Prostate gland (tissue), 2 donors: ENCODE measurements around the gene TTC27. TPM values are rescaled to one million over a fixed set of nuclear protein-coding genes. Genes with fewer than 3 reads are reported as not detected.

Source experiments
- DNase-seq: peaks from one replicate; pipeline ENCODE4 v3.0.0-alpha.2; 2019; ENCODE audit warnings: low spot score
- H3K27ac ChIP-seq, 2 donors: fragments of 200-600 bp; sonication (generic); 2 replicates each; pipeline ENCODE4 v1.5.1; 2017 to 2019
- H3K27me3 ChIP-seq: fragments of 200-600 bp; sonication (generic); replicated peaks from 2 replicates; pipeline ENCODE4 v1.5.1; 2019; ENCODE audit not compliant: insufficient read depth
- H3K36me3 ChIP-seq, 2 donors: fragments of 200-600 bp; sonication (generic); 1 replicate in 1 of 2; 2 replicates in 1 of 2; pipeline versions ENCODE4 v1.5.1 to v1.8.1; 2017 to 2019
- H3K4me1 ChIP-seq: fragments of 200-600 bp; sonication (generic); replicated peaks from 2 replicates; pipeline ENCODE4 v1.5.1; 2019
- H3K4me3 ChIP-seq, 2 donors: fragments of 200-600 bp; sonication (generic); 2 replicates each; pipeline ENCODE4 v1.5.1; 2017 to 2019
- H3K9me3 ChIP-seq: fragments of 200-600 bp; sonication (generic); 2 replicates; pipeline ENCODE4 v1.5.1; 2017
- CTCF ChIP-seq, 4 experiments: fragments of 200-600 bp in 2 of 4; fragments of 450-650 bp in 2 of 4; sonication (generic) in 2 of 4; IDR thresholded peaks; 1 replicate in 3 of 4; 2 replicates in 1 of 4; pipeline ENCODE4 v1.5.1; 2016 to 2019; ENCODE audit warnings: antibody characterized with exemption in 4 of 4, mild to moderate bottlenecking in 2 of 4, moderate library complexity in 2 of 4
- POLR2A ChIP-seq: fragments of 450-650 bp; IDR thresholded peaks from one replicate; pipeline ENCODE4 v1.6.1; 2016; ENCODE audit warnings: antibody characterized with exemption, mild to moderate bottlenecking
- POLR2AphosphoS5 ChIP-seq: sonication (generic); formaldehyde crosslinking; IDR thresholded peaks from one replicate; pipeline ENCODE4 v1.6.1; 2017; ENCODE audit warnings: antibody characterized with exemption
- whole genome bisulfite sequencing: methylation state at CpG from one replicate; pipeline ENCODE4 v1.1.5; 2018; 5-methylcytosine and 5-hydroxymethylcytosine counted together
- intact Hi-C: fragments of 100-400 bp; cut with DNase I; formaldehyde crosslinking; loops from one replicate; pipeline ENCODE4 v1.14.2; 2022
- total RNA-seq, 2 donors: library from RNA; depleted of rRNA; stranded (reverse); fragments of >200 nt; gene quantifications; one replicate each; pipeline ENCODE4 v1.1.0, GENCODE V29; 2016

The TTC27 gene
- total RNA-seq, 2 donors from 2014 or later, result 13.0 to 15.6 TPM

- H3K4me3 ChIP-seq, result no peak overlapping the region
- H3K27ac ChIP-seq, result no peak overlapping the region
- WGBS, result 92% methylated on average over 8 of the region's 8 CpGs
- H3K36me3 ChIP-seq, result no peaks in the 10 kb centered on the region
- DNase-seq, result no peak
- intact Hi-C loops, result no loop called here
- no peaks in the 10 kb centered on the region for H3K27me3 ChIP-seq
- no peak for TF ChIP-seq CTCF (IDR thresholded peaks at IDR 0.05)
- no peak for TF ChIP-seq POLR2AphosphoS5
- H3K9me3 ChIP-seq, result no peaks in the 10 kb centered on the region
- no peaks in the 10 kb centered on the region for H3K4me1 ChIP-seq
These were observed 36.0 kb downstream of the TTC27 start for GRCh38 chr2:32663864-32664263.

- no peaks in the 10 kb centered on the region for H3K36me3 ChIP-seq
- 95% methylated on average over 1 of the region's 1 CpG for WGBS
- intact Hi-C loops, result no loop called here
These were observed 38.9 kb downstream of the TTC27 start for GRCh38 chr2:32666704-32667103.

GRCh38 chr2:32668254-32668653 is 40.4 kb downstream of the TTC27 start:
- H3K27ac ChIP-seq, result no peak overlapping the region
- H3K4me1 ChIP-seq, result no peaks in the 10 kb centered on the region
- intact Hi-C loops, result no loop called here
- no peaks in the 10 kb centered on the region for H3K9me3 ChIP-seq
- TF ChIP-seq CTCF (IDR thresholded peaks at IDR 0.05), result no peak
- no peak for TF ChIP-seq POLR2A
- no peak for TF ChIP-seq POLR2AphosphoS5
- 90% methylated on average over 1 of the region's 1 CpG for WGBS
- no peaks in the 10 kb centered on the region for H3K27me3 ChIP-seq
- no peaks in the 10 kb centered on the region for H3K36me3 ChIP-seq
- DNase-seq, result no peak
- H3K4me3 ChIP-seq, result no peak overlapping the region

More at GRCh38 chr2:32666704-32667103, 38.9 kb downstream of the TTC27 start:
- no peak for DNase-seq
- Histone ChIP-seq H3K4me3 (no peak overlapping the region), H3K27me3 (no peaks in the 10 kb centered on the region), H3K9me3 (no peaks in the 10 kb centered on the region), H3K27ac (no peak overlapping the region), H3K4me1 (no peaks in the 10 kb centered on the region)
- TF ChIP-seq POLR2A (no peak), CTCF (IDR thresholded peaks at IDR 0.05) (no peak), POLR2AphosphoS5 (no peak)

- no peak for TF ChIP-seq POLR2AphosphoS5
- TF ChIP-seq POLR2A, result no peak
- TF ChIP-seq CTCF (IDR thresholded peaks at IDR 0.05), result no peak
- Histone ChIP-seq H3K4me1 (no peaks in the 10 kb centered on the region), H3K27ac (no peak overlapping the region), H3K36me3 (no peaks in the 10 kb centered on the region), H3K9me3 (no peaks in the 10 kb centered on the region), H3K4me3 (no peak overlapping the region), H3K27me3 (no peaks in the 10 kb centered on the region)
- 92% methylated on average over 2 of the region's 2 CpGs for WGBS
- intact Hi-C loops, result no loop called here
- DNase-seq, result no peak
These were observed 44.2 kb downstream of the TTC27 start for GRCh38 chr2:32671885-32672533.

- intact Hi-C loops, result no loop called here
- no peaks in the 10 kb centered on the region for H3K9me3 ChIP-seq
- no peak for TF ChIP-seq CTCF (IDR thresholded peaks at IDR 0.05)
- TF ChIP-seq POLR2A, result no peak
- no peak for TF ChIP-seq POLR2AphosphoS5
- H3K4me3 ChIP-seq, result no peak overlapping the region
- no peaks in the 10 kb centered on the region for H3K36me3 ChIP-seq
- no peak overlapping the region for H3K27ac ChIP-seq
- H3K4me1 ChIP-seq, result no peaks in the 10 kb centered on the region
- no peak for DNase-seq
- H3K27me3 ChIP-seq, result no peaks in the 10 kb centered on the region
These were observed 51.0 kb downstream of the TTC27 start for GRCh38 chr2:32678825-32679224.
